ENCODE measurements around the gene GPR137C. TPM values are rescaled to one million over a fixed set of nuclear protein-coding genes. Genes with fewer than 3 reads are reported as not detected.

The GPR137C gene
- total RNA-seq, 1 experiment from 2014 or later, result 4.3 TPM

- H4K91ac ChIP-seq (ENCODE audit: insufficient read length, low read depth, low read length), result no peak overlapping the region
- no peak overlapping the region for H2AK5ac ChIP-seq (ENCODE audit: insufficient read length, low read length)
- 0 out of 2 replicates have a peak, but pooled peaks cover 3% of the 10 kb centered on the region for H3K4me1 ChIP-seq (ENCODE audit: insufficient read depth, low read length)
- Mint-ChIP-seq H3K4me1 (peaks cover 24 to 26% of the 10 kb centered on the region in 2 experiments), H3K9me3 (no peaks in the 10 kb centered on the region), H3K4me3 (no peak overlapping the region), H3K27ac (no peak overlapping the region), H3K27me3 (ENCODE audit: low read depth) (no peaks in the 10 kb centered on the region), H3K36me3 (ENCODE audit: insufficient read depth in 1 of 3, low read depth in 3 of 3) (peaks cover 0 to 4% (median 2%) of the 10 kb centered on the region in 3 experiments; a peak in 1 of 7 replicates)
- no peaks in the 10 kb centered on the region for H3K9me3 ChIP-seq (ENCODE audit: control insufficient read depth, low read depth, low read length)
- no peak overlapping the region for H3T11ph ChIP-seq (ENCODE audit: low read length)
- no peak overlapping the region for H3K4ac ChIP-seq (ENCODE audit: low read depth, low read length)
- H3K4me2 ChIP-seq (ENCODE audit: insufficient read depth, insufficient read length, low read length), result no peak overlapping the region
- H2BK5ac ChIP-seq (ENCODE audit: insufficient read length, low read length), result no peak overlapping the region
- H3K56ac ChIP-seq (ENCODE audit: insufficient read length, low read depth, low read length), result no peak overlapping the region
- H3K23ac ChIP-seq (ENCODE audit: insufficient read length, low read depth, low read length), result no peak overlapping the region
- H4K20me1 ChIP-seq (ENCODE audit: control insufficient read depth, insufficient read depth, insufficient read length), result no peaks in the 10 kb centered on the region
- no peak for DNase-seq
- H3K79me2 ChIP-seq (ENCODE audit: insufficient read depth, low read length), result no peaks in the 10 kb centered on the region; the same call in 1 of the 2 replicates
- no peak overlapping the region for H3K9ac ChIP-seq (ENCODE audit: extremely low read depth, insufficient read length, low read length)
- no peak overlapping the region for H4K5ac ChIP-seq (ENCODE audit: insufficient read length, low read depth, low read length)
- no CpG with 5 or more reads among the region's 3 CpGs for WGBS (ENCODE audit: extremely low coverage, insufficient read length, low lambda C conversion rate)
- H3K27me3 ChIP-seq (ENCODE audit: insufficient read depth, low read length), result no peaks in the 10 kb centered on the region
- H2BK120ac ChIP-seq (ENCODE audit: low read depth, low read length, poor library complexity, severe bottlenecking), result no peak overlapping the region
- peak; percentile 19; the same call in 2 of the 3 replicates for TF ChIP-seq CTCF (conservative IDR thresholded peaks at IDR 0.05)
- no peak overlapping the region for H2BK12ac ChIP-seq (ENCODE audit: insufficient read length, low read depth, low read length)
- no peaks in the 10 kb centered on the region for H3K23me2 ChIP-seq (ENCODE audit: insufficient read length, low read depth, low read length, poor library complexity, severe bottlenecking)
- H3K27ac ChIP-seq (ENCODE audit: insufficient read length, low read depth, low read length), result no peak overlapping the region
- no peak overlapping the region for H3K18ac ChIP-seq (ENCODE audit: insufficient read length, low read depth, low read length)
- H3K79me1 ChIP-seq (ENCODE audit: insufficient read depth, low read depth, low read length, poor library complexity, severe bottlenecking), result no peaks in the 10 kb centered on the region
- H3K14ac ChIP-seq (ENCODE audit: insufficient read depth, low read length), result no peak overlapping the region
- H2AFZ ChIP-seq (ENCODE audit: low read length), result no peak overlapping the region
- H2BK20ac ChIP-seq (ENCODE audit: low read depth, low read length, poor library complexity, severe bottlenecking), result no peak overlapping the region
- H2BK15ac ChIP-seq (ENCODE audit: low read depth, low read length), result no peak overlapping the region
- H4K8ac ChIP-seq (replicated peaks; ENCODE audit: insufficient read length, low read depth, low read length), result no peak overlapping the region
Observed at GRCh38 chr14:52547526-52547925, 5.1 kb upstream of the GPR137C start.

All from H9 (cell line).